ENCODE results near the gene CCNQ. TPM values are rescaled to one million over a fixed set of nuclear protein-coding genes. Genes with fewer than 3 reads are reported as not detected.
A peak's percentile ranks its signal among the peaks of the same experiment; 100 is the strongest.

CCNQ gene
- total RNA-seq, 5 donors from 2014 or later (not counting 1 experiment from before 2014, with no cell fraction given): 12.5 to 29.8 (median 25.5) TPM

DNA sequence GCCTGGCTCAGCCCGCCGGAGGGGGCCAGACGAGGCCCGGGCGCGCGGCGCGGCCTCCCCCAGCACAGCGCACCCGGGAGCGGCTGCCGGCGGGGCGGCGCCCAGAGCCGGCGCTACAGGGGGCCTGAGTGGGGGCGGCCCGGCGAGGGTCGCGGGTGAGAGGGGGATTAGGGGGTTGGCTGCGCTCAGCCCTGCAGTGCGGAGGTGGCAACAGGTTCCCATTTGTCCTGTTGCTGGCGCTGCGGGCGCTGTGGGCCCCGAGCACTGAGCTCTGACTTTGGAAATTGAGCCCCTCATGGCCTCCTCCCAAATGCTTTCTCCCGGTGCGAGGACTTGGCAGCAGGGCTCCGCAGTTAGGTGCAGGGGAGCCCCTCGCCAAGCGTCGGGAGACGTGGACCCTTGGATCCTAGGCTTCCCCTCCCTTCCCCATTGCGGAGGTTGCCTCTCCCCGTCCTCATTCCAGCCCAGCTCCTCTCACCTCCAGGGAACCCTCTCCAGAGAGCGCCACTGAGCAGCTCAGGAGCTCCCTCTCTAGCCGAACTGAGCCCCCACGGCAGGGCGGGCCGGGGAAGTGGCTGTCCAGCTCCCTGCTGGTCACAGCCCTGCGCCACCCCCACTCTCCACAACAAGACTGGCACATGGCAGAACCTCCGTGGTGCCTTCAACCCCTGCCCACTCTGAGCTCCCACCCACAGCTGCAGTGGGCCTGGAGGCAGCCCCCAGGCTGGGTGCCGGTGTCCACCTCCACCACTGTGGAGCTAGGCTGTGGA is 45.6 kb upstream of the CCNQ start:
- H3K9me3 ChIP-seq: no peaks in the 10 kb centered on the region
- peaks cover 20 to 43% of the 10 kb centered on the region in 2 donors for H3K27me3 Mint-ChIP-seq
- 11% methylated on average over 23 of the region's 46 CpGs for WGBS (ENCODE audit: insufficient coverage)
- H3K36me3 Mint-ChIP-seq: no peaks in the 10 kb centered on the region
- H3K4me3 Mint-ChIP-seq: peak overlapping the region in 1 of 3 donors; percentile 43
- POLR2A ChIA-PET: no interaction called here
- H3K9me3 Mint-ChIP-seq: no peaks in the 10 kb centered on the region
- H3K4me1 Mint-ChIP-seq: peaks cover 10 to 22% (median 16%) of the 10 kb centered on the region in 3 donors
- H3K27me3 ChIP-seq (replicated peaks in 1 of 2; ENCODE audit: control insufficient read depth in 2 of 2, extremely low read depth in 1 of 2, insufficient read depth in 2 of 2, low read length in 1 of 2): peaks cover 8 to 81% of the 10 kb centered on the region in 2 experiments
- peak in 1 of 4 experiments; percentile 17 for ATAC-seq (replicated peaks in 1 of 4)
- CTCF ChIA-PET: interaction anchor here (0.5 to 1.8 kb wide), 5 partner anchors 9 to 703 kb away, joined by 3 to 4 read pairs (median 3); no protein-coding TSS in a partner anchor
- no peaks in the 10 kb centered on the region for H3K36me3 ChIP-seq (ENCODE audit: control insufficient read depth in 2 of 2, extremely low read depth in 1 of 2, insufficient read depth in 1 of 2, low read length in 1 of 2)
- H3K27ac ChIP-seq (ENCODE audit: low read length): no peak overlapping the region
- no peak overlapping the region for H3K4me3 ChIP-seq (ENCODE audit: control insufficient read depth in 1 of 2, extremely low read depth in 1 of 2, low read length in 1 of 2)
- DNase-seq: peak in 1 of 35 experiments; percentile 12
- peaks cover 0 to 34% of the 10 kb centered on the region in 2 experiments for H3K4me1 ChIP-seq (ENCODE audit: control insufficient read depth in 1 of 2, extremely low read depth in 1 of 2, insufficient read depth in 2 of 2, low read length in 2 of 2)
- no peak overlapping the region for H3K27ac Mint-ChIP-seq

DNA sequence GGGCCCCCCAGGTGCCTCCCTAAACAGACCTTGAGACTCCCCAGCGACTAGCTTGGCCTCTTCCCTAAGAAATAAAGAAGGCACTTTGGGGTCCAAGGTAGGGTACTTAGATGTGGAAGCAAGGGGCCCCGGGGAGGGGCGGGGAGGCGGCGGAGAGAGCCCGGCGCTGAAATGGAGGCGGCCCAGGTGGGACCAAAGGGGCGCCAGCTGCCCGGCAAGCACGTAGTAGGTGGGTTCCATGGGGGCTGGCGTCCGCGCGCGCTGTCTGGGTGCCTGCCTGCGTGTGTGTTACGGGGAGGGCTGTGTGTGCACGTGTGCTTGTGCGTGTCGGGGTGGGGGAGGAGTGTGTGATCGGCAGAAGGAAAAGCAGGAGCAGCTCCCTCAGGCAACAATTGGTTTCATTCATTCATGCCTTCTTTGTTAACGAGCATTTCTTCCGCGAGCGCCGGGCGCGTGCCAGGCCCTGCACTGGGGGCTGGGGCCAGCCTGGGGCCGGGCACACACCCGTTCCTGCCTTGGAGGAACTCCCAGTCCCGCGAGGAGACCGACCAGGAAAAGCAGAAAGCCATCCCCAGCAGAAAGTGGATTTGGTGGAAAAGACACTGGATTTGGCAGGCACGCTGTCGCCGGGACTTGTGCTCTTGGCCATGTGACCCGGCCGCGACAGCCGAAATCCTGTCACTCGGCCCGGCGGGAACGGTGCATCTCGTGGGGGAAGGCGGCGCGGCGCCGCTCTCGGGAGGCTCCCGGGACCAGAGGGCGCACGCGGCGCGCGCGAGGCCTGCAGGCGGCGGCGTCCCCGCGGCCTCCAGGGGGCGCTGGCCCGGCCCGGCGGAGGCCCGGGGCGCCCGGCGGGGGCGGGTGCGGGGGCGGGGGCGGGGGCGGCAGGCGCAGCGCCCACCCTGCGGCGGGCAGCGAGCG is 44.8 kb upstream of the CCNQ start:
- H3K4me3 Mint-ChIP-seq: peak overlapping the region in 1 of 3 donors; percentile 69
- DNase-seq (peak in 1 of 35 experiments; percentile 51), ATAC-seq (replicated peaks in 1 of 4) (peak in 3 of 4 experiments; percentile 51 to 63 (median 59))
- Histone ChIP-seq H3K4me3 (ENCODE audit: control insufficient read depth in 1 of 2, extremely low read depth in 1 of 2, low read length in 1 of 2) (peak overlapping the region in 1 of 2 donors; percentile 59), H3K4me1 (ENCODE audit: control insufficient read depth in 1 of 2, extremely low read depth in 1 of 2, insufficient read depth in 2 of 2, low read length in 2 of 2) (peaks cover 0 to 34% of the 10 kb centered on the region in 2 experiments), H3K9me3 (no peaks in the 10 kb centered on the region), H3K27me3 (replicated peaks in 1 of 2; ENCODE audit: control insufficient read depth in 2 of 2, extremely low read depth in 1 of 2, insufficient read depth in 2 of 2, low read length in 1 of 2) (peaks cover 8 to 78% of the 10 kb centered on the region in 2 experiments), H3K36me3 (ENCODE audit: control insufficient read depth in 2 of 2, extremely low read depth in 1 of 2, insufficient read depth in 1 of 2, low read length in 1 of 2) (no peaks in the 10 kb centered on the region), H3K27ac (ENCODE audit: low read length) (no peak overlapping the region)
- CTCF ChIA-PET: interaction anchor here in 1 of 2 donors (1.4 kb wide), 1 partner anchor 702 kb away, joined by 3 read pairs; no protein-coding TSS in a partner anchor
- peaks cover 20 to 43% of the 10 kb centered on the region in 2 donors for H3K27me3 Mint-ChIP-seq
- H3K36me3 Mint-ChIP-seq: no peaks in the 10 kb centered on the region
- POLR2A ChIA-PET: no interaction called here
- 3% methylated on average over 31 of the region's 84 CpGs for WGBS (ENCODE audit: insufficient coverage)
- H3K9me3 Mint-ChIP-seq: no peaks in the 10 kb centered on the region
- H3K27ac Mint-ChIP-seq: no peak overlapping the region
- peaks cover 10 to 22% (median 16%) of the 10 kb centered on the region in 3 donors for H3K4me1 Mint-ChIP-seq

DNA sequence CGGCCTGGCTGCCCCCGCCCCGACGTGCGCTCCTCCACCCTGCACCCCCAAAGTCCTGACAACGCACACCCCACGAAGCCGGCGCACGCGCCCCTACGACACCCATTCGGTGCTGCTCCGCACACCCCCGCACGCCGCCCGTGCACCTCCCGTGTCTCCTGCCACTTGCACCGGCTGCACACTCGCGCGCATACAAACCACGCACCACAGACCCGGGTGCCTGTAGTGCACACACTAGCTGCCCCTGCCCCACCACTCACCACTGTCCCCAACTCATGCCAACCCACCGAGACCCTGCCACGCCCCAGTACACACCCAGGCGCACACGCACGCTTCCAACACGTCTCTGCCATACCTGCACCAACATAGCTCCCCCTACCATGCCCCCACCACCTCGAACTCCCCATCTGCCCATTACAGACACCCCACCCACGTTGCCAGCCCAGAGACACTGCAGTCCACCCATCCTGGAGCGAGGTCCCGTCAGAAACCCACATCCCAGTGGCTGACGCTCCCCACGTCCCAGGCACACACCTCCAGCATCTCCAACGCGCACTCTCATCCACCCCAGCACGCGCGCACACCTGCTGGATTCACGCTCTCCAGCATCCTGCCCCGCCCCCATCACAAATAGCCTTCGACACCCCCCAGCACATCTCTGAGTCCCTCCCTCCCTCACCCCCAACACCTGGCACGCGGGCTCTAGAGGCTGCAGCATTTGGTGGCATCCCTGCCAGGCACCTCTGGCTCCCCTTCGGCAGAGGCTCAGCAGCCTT is 43.9 kb upstream of the CCNQ start:
- no peak overlapping the region for H3K27ac Mint-ChIP-seq
- H3K9me3 Mint-ChIP-seq: no peaks in the 10 kb centered on the region
- H3K4me1 Mint-ChIP-seq: peaks cover 10 to 22% (median 16%) of the 10 kb centered on the region in 3 donors
- Histone ChIP-seq H3K4me3 (ENCODE audit: control insufficient read depth in 1 of 2, extremely low read depth in 1 of 2, low read length in 1 of 2) (peak overlapping the region in 1 of 2 donors; percentile 6), H3K9me3 (no peaks in the 10 kb centered on the region), H3K27me3 (replicated peaks in 1 of 2; ENCODE audit: control insufficient read depth in 2 of 2, extremely low read depth in 1 of 2, insufficient read depth in 2 of 2, low read length in 1 of 2) (peaks cover 8 to 78% of the 10 kb centered on the region in 2 experiments), H3K27ac (ENCODE audit: low read length) (no peak overlapping the region), H3K4me1 (ENCODE audit: control insufficient read depth in 1 of 2, extremely low read depth in 1 of 2, insufficient read depth in 2 of 2, low read length in 2 of 2) (peaks cover 0 to 34% of the 10 kb centered on the region in 2 experiments), H3K36me3 (ENCODE audit: control insufficient read depth in 2 of 2, extremely low read depth in 1 of 2, insufficient read depth in 1 of 2, low read length in 1 of 2) (no peaks in the 10 kb centered on the region)
- 4% methylated on average over 5 of the region's 48 CpGs for WGBS (ENCODE audit: insufficient coverage)
- no peak for DNase-seq
- POLR2A ChIA-PET: no interaction called here
- H3K27me3 Mint-ChIP-seq: peaks cover 20 to 38% of the 10 kb centered on the region in 2 donors
- no peaks in the 10 kb centered on the region for H3K36me3 Mint-ChIP-seq
- H3K4me3 Mint-ChIP-seq: peak overlapping the region; percentile 24 to 69 (median 25)
- CTCF ChIA-PET: no interaction called here
- ATAC-seq (replicated peaks in 1 of 4): no peak

DNA sequence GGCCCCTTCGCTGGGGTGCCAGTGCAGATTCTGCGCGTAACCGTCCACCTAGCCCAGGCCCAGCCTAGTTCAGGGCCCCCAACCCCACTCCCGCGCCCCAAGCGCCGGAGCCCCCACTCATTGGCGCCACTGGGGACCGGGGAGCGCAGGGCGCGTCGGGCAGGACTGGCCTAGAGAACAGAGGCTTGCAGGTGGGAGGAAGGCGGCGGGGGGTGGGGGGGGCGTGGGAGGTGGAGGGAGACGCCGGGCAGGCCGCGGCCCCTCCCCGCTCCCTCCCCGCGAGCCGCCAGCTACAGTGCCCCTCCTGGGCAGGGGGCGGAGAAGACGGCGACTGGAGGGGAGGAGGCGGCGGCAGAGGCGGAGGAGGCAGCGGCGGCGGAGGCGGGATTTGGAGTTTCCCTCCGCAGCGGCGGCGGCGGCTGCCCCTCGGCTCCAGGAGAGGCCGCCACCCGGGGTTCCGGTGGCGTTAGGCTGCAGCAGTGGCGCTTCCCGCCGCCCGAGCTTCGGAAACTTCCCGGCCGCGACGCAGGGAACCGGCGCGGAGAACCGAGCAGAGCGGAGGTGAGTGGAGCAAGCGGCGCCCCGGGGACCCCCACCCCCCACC is 43.2 kb upstream of the CCNQ start:
- CTCF ChIA-PET: no interaction called here
- peak in 1 of 35 experiments; percentile 25 for DNase-seq
- 2% methylated on average over 21 of the region's 62 CpGs for WGBS (ENCODE audit: insufficient coverage)
- Mint-ChIP-seq H3K27me3 (peaks cover 20 to 38% of the 10 kb centered on the region in 2 donors), H3K9me3 (no peaks in the 10 kb centered on the region), H3K36me3 (no peaks in the 10 kb centered on the region), H3K4me3 (peak overlapping the region in 1 of 3 donors; percentile 69), H3K27ac (no peak overlapping the region), H3K4me1 (peaks cover 10 to 20% (median 14%) of the 10 kb centered on the region in 3 donors)
- Histone ChIP-seq H3K27me3 (replicated peaks in 1 of 2; ENCODE audit: control insufficient read depth in 2 of 2, extremely low read depth in 1 of 2, insufficient read depth in 2 of 2, low read length in 1 of 2) (peaks cover 8 to 74% of the 10 kb centered on the region in 2 experiments), H3K36me3 (ENCODE audit: control insufficient read depth in 2 of 2, extremely low read depth in 1 of 2, insufficient read depth in 1 of 2, low read length in 1 of 2) (no peaks in the 10 kb centered on the region), H3K9me3 (no peaks in the 10 kb centered on the region), H3K27ac (ENCODE audit: low read length) (no peak overlapping the region), H3K4me1 (ENCODE audit: control insufficient read depth in 1 of 2, extremely low read depth in 1 of 2, insufficient read depth in 2 of 2, low read length in 2 of 2) (peaks cover 0 to 27% of the 10 kb centered on the region in 2 experiments), H3K4me3 (ENCODE audit: control insufficient read depth in 1 of 2, extremely low read depth in 1 of 2, low read length in 1 of 2) (peak overlapping the region in 1 of 2 donors; percentile 0)
- peak in 1 of 4 experiments; percentile 45 for ATAC-seq (replicated peaks in 1 of 4)
- POLR2A ChIA-PET: no interaction called here

DNA sequence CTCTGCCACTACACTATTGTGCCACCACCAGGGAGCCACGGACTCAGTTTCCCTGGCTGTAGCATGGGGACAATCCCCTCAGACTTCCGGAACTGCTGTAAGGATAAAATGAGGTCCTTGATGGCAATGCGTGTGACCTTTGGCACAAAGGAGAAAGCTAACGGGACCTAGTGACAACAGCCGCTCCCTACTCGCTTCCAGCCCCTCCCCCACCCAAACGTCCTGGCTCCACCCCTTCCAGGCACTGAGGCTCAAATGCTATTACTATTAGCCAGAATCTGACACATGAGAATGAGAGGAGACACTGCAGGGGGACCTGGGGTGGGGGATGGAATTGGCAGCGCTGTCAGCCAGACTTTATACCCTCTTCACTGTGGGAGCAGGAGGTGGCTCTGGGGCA is 42.7 kb upstream of the CCNQ start:
- Histone ChIP-seq H3K4me1 (ENCODE audit: control insufficient read depth in 1 of 2, extremely low read depth in 1 of 2, insufficient read depth in 2 of 2, low read length in 2 of 2) (peaks cover 0 to 24% of the 10 kb centered on the region in 2 experiments), H3K4me3 (ENCODE audit: control insufficient read depth in 1 of 2, extremely low read depth in 1 of 2, low read length in 1 of 2) (peak overlapping the region in 1 of 2 donors; percentile 0), H3K27me3 (replicated peaks in 1 of 2; ENCODE audit: control insufficient read depth in 2 of 2, extremely low read depth in 1 of 2, insufficient read depth in 2 of 2, low read length in 1 of 2) (peaks cover 8 to 72% of the 10 kb centered on the region in 2 experiments), H3K36me3 (ENCODE audit: control insufficient read depth in 2 of 2, extremely low read depth in 1 of 2, insufficient read depth in 1 of 2, low read length in 1 of 2) (no peaks in the 10 kb centered on the region), H3K27ac (ENCODE audit: low read length) (no peak overlapping the region), H3K9me3 (no peaks in the 10 kb centered on the region)
- no peaks in the 10 kb centered on the region for H3K9me3 Mint-ChIP-seq
- H3K36me3 Mint-ChIP-seq: no peaks in the 10 kb centered on the region
- ChIA-PET CTCF (no interaction called here), POLR2A (no interaction called here)
- H3K4me3 Mint-ChIP-seq: peak overlapping the region in 1 of 3 donors; percentile 37
- DNase-seq (no peak), ATAC-seq (replicated peaks in 1 of 4) (no peak)
- peaks cover 10 to 20% (median 14%) of the 10 kb centered on the region in 3 donors for H3K4me1 Mint-ChIP-seq
- no CpG with 5 or more reads among the region's 8 CpGs for WGBS (ENCODE audit: insufficient coverage)
- H3K27me3 Mint-ChIP-seq: peaks cover 20 to 38% of the 10 kb centered on the region in 2 donors
- no peak overlapping the region for H3K27ac Mint-ChIP-seq

All from T-cell (primary cell).